Endodermal cell (in vitro differentiated cells): ENCODE results near the gene CAPNS1. TPM values are rescaled to one million over a fixed set of nuclear protein-coding genes. Genes with fewer than 3 reads are reported as not detected.

ENCODE experiments used
- DNase-seq: peaks from one replicate; pipeline ENCODE4 v3.0.0-alpha.2; 2017
- H3K27ac ChIP-seq: 2 replicates; pipeline ENCODE4 v1.5.1; 2013; ENCODE audit warnings: mild to moderate bottlenecking, low read depth, low read length, moderate library complexity
- H3K27me3 ChIP-seq: 2 replicates; pipeline ENCODE4 v1.6.1; 2013; ENCODE audit warnings: mild to moderate bottlenecking, low read length, moderate library complexity; ENCODE audit not compliant: insufficient read depth, control insufficient read depth, poor library complexity, severe bottlenecking
- H3K36me3 ChIP-seq: 2 replicates; pipeline ENCODE4 v1.7.0; 2013; ENCODE audit warnings: mild to moderate bottlenecking, low read length, moderate library complexity; ENCODE audit not compliant: control insufficient read depth, insufficient read depth
- H3K4me1 ChIP-seq: one replicate; pipeline ENCODE4 v1.7.0; 2013; ENCODE audit warnings: low read length; ENCODE audit not compliant: control insufficient read depth, insufficient read depth
- H3K4me3 ChIP-seq: 2 replicates; pipeline ENCODE4 v1.5.1; 2013; ENCODE audit warnings: mild to moderate bottlenecking, low read length, moderate library complexity
- H3K9ac ChIP-seq: 2 replicates; pipeline ENCODE4 v1.6.1; 2013; ENCODE audit warnings: mild to moderate bottlenecking, low read length, moderate library complexity; ENCODE audit not compliant: poor library complexity, severe bottlenecking; ENCODE audit errors: extremely low read depth
- H3K9me3 ChIP-seq: 2 replicates; pipeline ENCODE4 v1.6.1; 2013; ENCODE audit warnings: mild to moderate bottlenecking, low read length, moderate library complexity; ENCODE audit not compliant: control insufficient read depth
- H3K27ac Mint-ChIP-seq: 2 replicates; pipeline ENCODE4 v1.8.0; 2020; ENCODE audit warnings: mixed read lengths
- H3K27me3 Mint-ChIP-seq: 2 replicates; pipeline ENCODE4 v1.8.0; 2021; ENCODE audit warnings: mild to moderate bottlenecking, mixed read lengths; ENCODE audit not compliant: insufficient read depth
- H3K36me3 Mint-ChIP-seq: 2 replicates; pipeline ENCODE4 v1.8.0; 2020; ENCODE audit warnings: low read depth, mixed read lengths
- H3K4me1 Mint-ChIP-seq: 2 replicates; pipeline ENCODE4 v1.8.0; 2020; ENCODE audit warnings: mixed read lengths
- H3K4me3 Mint-ChIP-seq: 2 replicates; pipeline ENCODE4 v1.8.0; 2020; ENCODE audit warnings: mild to moderate bottlenecking, moderate library complexity, mixed read lengths
- H3K9me3 Mint-ChIP-seq: 2 replicates; pipeline ENCODE4 v1.8.0; 2020; ENCODE audit warnings: mild to moderate bottlenecking, mixed read lengths
- whole genome bisulfite sequencing, 2 experiments: methylation state at CpG; one replicate each; pipeline versions ENCODE4 v1.1.5 to v1.1.7; 2013; ENCODE audit warnings: missing lambda C conversion rate in 2 of 2, mixed read lengths in 1 of 2; ENCODE audit not compliant: insufficient coverage in 1 of 2, insufficient read length in 1 of 2; 5-methylcytosine and 5-hydroxymethylcytosine counted together
- total RNA-seq, 2 donors: library from RNA; stranded (reverse); fragmentation: NEBNext Ultra II Directional in 1 of 2; extraction: Animal tissue kit (Norgen Biotek cat#: 25700) in 1 of 2; gene quantifications; 2 replicates in 1 of 2; 3 replicates in 1 of 2; pipeline ENCODE4 v1.2.1, GENCODE V29; 2021
- TF ChIP-seq, protein P1 (sequence below): fragments of 200-600 bp; sonication (generic); conservative IDR thresholded peaks from 2 replicates; pipeline ENCODE4 v1.5.0; 2021; ENCODE audit warnings: antibody characterized with exemption, mild to moderate bottlenecking

Gene CAPNS1
- total RNA-seq, 2 donors from 2014 or later = 633 to 714 TPM

DNA sequence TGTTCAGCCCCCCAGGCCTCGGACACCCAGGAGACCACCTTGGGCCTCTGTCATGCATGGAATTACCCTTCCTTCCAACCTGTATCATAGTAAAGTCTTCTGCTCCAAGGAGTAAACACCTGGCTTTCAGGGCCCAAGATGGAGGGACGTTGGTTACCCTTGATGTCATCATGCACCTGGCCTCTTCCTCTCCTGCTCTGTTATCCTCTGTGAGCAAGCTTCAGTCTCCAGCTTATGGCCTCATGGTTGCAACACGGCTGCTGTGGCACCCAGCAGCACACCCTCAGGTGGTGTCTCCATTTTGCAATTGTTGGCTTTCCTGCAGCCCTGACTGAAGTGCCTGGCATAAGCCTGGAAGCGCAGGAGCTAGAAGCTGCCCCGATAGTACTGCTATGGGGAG lies 32.9 kb upstream of the CAPNS1 start:
- peaks cover 14% of the 10 kb centered on the region for H3K36me3 ChIP-seq
- Mint-ChIP-seq H3K4me3 (no peak overlapping the region), H3K36me3 (peaks cover 38% of the 10 kb centered on the region), H3K27me3 (no peaks in the 10 kb centered on the region), H3K4me1 (no peaks in the 10 kb centered on the region), H3K27ac (no peak overlapping the region), H3K9me3 (no peaks in the 10 kb centered on the region)
- H3K27ac ChIP-seq = no peak overlapping the region
- WGBS, 2 experiments = 93 to 94% methylated on average over 4 to 5 of the region's 5 CpGs
- H3K27me3 ChIP-seq = no peaks in the 10 kb centered on the region
- no peaks in the 10 kb centered on the region for H3K9me3 ChIP-seq
- DNase-seq = no peak
- H3K4me1 ChIP-seq = no peaks in the 10 kb centered on the region
- no peak overlapping the region for H3K4me3 ChIP-seq
- no peak overlapping the region for H3K9ac ChIP-seq
- TF ChIP-seq, protein P1, sequence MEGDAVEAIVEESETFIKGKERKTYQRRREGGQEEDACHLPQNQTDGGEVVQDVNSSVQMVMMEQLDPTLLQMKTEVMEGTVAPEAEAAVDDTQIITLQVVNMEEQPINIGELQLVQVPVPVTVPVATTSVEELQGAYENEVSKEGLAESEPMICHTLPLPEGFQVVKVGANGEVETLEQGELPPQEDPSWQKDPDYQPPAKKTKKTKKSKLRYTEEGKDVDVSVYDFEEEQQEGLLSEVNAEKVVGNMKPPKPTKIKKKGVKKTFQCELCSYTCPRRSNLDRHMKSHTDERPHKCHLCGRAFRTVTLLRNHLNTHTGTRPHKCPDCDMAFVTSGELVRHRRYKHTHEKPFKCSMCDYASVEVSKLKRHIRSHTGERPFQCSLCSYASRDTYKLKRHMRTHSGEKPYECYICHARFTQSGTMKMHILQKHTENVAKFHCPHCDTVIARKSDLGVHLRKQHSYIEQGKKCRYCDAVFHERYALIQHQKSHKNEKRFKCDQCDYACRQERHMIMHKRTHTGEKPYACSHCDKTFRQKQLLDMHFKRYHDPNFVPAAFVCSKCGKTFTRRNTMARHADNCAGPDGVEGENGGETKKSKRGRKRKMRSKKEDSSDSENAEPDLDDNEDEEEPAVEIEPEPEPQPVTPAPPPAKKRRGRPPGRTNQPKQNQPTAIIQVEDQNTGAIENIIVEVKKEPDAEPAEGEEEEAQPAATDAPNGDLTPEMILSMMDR = no peak

DNA sequence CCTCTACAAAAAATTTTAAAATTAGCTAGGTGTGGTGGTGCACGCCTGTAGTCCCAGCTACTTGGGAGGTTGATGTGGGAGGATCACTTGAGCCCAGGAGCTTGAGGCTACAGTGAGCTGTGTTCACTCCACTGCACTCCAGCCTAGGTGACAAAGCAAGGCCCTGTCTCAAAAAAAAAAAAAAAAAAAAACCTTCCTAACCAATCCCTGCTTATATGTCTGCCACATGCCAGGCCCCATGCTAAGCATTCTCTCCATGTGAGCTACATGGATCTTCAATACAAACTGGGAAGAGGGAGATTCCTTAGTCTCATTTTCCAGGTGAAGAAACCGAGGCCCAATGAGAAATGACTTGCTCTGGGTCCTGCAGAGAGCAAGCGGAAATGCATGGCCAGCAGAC lies 31.2 kb upstream of the CAPNS1 start:
- H3K4me3 Mint-ChIP-seq = no peak overlapping the region
- Histone ChIP-seq H3K4me1 (no peaks in the 10 kb centered on the region), H3K9ac (no peak overlapping the region), H3K27ac (no peak overlapping the region), H3K36me3 (peaks cover 14% of the 10 kb centered on the region), H3K9me3 (no peaks in the 10 kb centered on the region), H3K27me3 (no peaks in the 10 kb centered on the region), H3K4me3 (no peak overlapping the region)
- no peaks in the 10 kb centered on the region for H3K9me3 Mint-ChIP-seq
- 89 to 100% methylated on average over 1 to 3 of the region's 3 CpGs for WGBS, 2 experiments
- DNase-seq = no peak
- H3K36me3 Mint-ChIP-seq = peaks cover 40% of the 10 kb centered on the region
- H3K4me1 Mint-ChIP-seq = peaks cover 5% of the 10 kb centered on the region
- TF ChIP-seq, protein P1 = no peak
- H3K27me3 Mint-ChIP-seq = no peaks in the 10 kb centered on the region
- no peak overlapping the region for H3K27ac Mint-ChIP-seq

DNA sequence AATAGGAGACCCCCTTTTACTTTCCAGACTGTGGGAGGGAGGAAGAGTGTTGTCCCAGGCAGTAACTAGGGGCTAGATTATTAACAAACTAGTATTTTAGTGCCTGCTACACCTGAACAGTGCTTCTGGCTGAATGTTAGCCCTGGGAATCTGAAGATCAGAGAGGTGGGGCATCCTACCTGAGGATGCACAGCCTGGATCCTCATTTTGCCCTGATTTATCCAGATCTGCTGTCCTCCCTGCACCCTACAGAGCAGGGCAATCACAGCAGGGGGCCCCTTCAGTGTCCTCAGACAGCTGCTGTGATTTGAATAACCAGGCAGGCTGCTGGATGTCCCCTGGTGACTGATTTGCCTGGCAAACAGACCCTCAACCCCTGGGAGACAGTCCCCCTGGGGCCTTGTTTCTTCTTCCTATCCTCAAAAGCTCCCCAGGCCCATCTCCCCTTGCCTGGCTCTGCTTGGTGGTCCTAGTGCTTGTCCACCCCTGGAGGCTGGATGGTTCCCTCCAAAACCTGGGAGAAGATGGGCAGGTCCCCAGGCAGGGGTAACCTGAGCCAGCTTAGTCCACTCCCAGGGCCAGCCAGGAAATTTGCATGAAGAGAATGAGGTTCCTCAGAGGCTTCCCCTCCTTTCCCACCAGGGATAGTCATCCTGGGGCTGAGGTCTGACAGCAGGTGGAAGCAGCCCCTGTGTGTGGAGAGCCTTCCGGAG lies 29.2 kb upstream of the CAPNS1 start, which contains the start of gene OVOL3:
OVOL3 (plus strand) TSS at position 657 of the 713 bp plus-strand sequence. CDS start 60 bp downstream, outside the sequence.
- Histone ChIP-seq H3K27ac (peak within 1 kb of the TSS; percentile 21), H3K9me3 (no peaks in the 10 kb centered on the region), H3K9ac (no peak within 1 kb of the TSS), H3K4me3 (no peak within 1 kb of the TSS), H3K36me3 (peaks cover 9% of the 10 kb centered on the region), H3K4me1 (no peaks in the 10 kb centered on the region), H3K27me3 (no peaks in the 10 kb centered on the region)
- WGBS, 2 experiments = 88% methylated on average over 1 of the region's 1 CpG; no CpG with 5 or more reads in 1 of the 2 experiments
- peaks cover 31% of the 10 kb centered on the region for H3K36me3 Mint-ChIP-seq
- H3K9me3 Mint-ChIP-seq = no peaks in the 10 kb centered on the region
- H3K4me3 Mint-ChIP-seq = no peak within 1 kb of the TSS
- DNase-seq = peak; percentile 84
- peaks cover 9% of the 10 kb centered on the region for H3K4me1 Mint-ChIP-seq
- no peak within 1 kb of the TSS for H3K27ac Mint-ChIP-seq
- TF ChIP-seq, protein P1 = no peak
- H3K27me3 Mint-ChIP-seq = no peaks in the 10 kb centered on the region
